Dedifferentiated amniotic fluid mesenchymal stem cell (primary cell): ENCODE measurements around the gene SLC2A9.

Experiments used
- DNase-seq: peaks from one replicate; pipeline ENCODE4 v3.0.0-alpha.2; 2016; ENCODE audit errors: extremely low spot score

The SLC2A9 gene

DNA sequence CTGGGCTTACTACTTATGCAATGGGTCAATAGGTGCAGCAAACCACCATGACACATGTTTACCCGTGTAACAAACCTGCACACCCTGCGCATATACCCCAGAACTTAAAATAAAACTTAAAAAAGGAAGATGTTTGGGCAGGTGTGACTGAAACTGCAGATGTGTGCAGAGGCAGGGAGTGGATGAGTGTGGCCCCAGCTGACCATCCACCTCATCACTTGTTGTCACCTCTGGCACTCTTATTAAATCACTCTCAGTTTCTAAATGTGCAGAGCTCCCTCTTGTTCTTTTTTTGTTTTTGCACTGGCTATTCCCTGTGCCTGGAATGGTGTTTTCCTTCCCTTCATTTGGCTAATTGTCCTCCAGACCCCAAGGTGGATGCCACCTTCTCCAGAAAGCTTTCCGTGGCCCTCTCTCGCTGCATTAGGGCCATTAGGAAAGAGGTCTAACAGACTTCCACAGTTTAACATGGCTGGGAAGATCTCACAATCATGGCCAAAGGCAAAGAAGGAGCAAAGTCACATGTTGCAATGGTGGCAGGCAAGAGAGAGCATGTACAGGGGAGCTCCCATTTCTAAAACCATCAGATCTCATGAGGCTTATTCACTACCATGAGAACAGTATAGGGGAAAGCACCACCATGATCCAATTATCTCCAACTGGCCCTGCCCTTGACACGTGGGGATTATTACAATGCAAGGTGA is 58.5 kb downstream of the SLC2A9 start:
- no peak for DNase-seq

DNA sequence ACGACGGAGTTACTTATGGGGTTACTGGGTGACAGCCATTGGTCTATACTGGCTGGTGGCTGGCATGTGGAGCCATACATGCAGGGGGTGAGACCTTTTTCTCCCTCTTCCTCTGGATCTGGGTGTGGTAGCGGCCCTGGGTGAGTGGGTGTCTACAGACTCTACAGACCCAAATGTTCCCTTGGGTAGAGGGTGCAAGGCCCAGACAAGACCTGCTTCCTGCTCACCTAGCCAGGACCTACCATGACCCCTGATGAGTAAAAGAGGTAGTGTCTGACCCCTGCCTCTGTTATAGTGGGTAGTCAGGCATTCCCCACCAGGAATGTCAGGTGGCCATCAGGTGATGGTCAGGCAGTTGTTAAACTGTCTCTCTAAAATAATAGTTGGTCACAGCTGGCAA is 66.8 kb downstream of the SLC2A9 start:
- DNase-seq, result no peak

DNA sequence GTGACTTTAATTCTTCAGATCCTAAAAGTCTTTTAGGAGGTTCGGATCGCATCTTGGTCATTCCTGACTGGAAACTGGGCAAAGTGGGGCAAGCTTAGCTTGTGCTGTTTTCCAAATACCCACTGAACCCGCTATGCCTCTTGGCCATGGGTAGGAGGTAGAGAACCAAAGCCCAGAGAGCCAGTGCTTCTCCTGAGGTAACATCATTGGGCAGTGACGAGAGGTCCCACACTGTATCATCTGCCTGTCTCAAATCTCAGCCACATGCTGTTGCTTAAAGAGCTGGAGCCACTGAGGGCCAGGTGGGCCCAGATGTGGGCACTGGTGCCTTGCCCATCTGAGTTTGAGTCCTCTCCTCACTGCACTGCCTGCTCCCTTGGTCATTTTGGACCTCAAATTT is 68.2 kb downstream of the SLC2A9 start:
- DNase-seq, result no peak

DNA sequence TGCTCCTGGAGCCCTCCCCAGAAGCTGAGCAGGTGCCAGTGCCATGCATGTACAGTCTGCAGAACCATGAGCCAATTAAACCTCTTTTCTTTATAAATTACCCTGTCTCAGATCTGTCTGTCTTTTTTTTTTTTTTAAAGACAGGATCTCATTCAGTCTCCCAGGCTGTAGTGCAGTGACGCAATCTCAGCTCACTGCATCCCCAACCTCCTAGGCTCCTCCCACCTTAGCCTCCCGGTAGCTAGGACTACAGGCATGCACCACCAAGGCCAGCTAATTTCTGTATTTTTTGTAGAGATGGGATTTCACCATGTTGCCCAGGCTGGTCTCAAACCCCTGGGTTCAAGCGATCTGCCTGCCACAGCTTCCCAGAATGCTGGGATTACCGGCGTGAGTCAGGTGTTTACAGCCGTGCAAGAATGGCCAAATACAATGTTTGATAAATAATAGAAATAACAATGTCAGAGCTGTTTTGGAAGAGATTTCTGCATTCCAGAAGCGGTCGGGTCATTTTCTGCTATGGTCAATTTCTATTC is 68.8 kb downstream of the SLC2A9 start:
- no peak for DNase-seq

DNA sequence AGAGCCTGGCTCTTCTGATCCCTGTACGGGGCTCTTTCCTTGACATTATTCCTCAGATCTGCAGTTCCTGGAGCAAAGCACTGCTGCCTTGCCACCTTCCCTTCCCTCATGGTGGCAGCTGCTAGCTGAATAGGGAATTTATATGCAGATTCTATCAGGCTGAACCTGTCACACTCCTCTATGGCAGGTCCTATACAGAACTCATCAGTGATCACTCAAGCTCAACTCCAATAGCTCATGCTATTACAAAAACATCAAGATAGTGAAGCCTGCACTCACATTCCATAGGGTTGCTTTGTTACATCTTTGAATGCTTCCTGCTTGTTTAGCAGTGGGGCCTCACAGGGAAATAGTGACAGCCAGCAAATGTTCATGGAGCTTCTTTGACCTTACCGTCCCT is 71.7 kb downstream of the SLC2A9 start:
- DNase-seq, result no peak

DNA sequence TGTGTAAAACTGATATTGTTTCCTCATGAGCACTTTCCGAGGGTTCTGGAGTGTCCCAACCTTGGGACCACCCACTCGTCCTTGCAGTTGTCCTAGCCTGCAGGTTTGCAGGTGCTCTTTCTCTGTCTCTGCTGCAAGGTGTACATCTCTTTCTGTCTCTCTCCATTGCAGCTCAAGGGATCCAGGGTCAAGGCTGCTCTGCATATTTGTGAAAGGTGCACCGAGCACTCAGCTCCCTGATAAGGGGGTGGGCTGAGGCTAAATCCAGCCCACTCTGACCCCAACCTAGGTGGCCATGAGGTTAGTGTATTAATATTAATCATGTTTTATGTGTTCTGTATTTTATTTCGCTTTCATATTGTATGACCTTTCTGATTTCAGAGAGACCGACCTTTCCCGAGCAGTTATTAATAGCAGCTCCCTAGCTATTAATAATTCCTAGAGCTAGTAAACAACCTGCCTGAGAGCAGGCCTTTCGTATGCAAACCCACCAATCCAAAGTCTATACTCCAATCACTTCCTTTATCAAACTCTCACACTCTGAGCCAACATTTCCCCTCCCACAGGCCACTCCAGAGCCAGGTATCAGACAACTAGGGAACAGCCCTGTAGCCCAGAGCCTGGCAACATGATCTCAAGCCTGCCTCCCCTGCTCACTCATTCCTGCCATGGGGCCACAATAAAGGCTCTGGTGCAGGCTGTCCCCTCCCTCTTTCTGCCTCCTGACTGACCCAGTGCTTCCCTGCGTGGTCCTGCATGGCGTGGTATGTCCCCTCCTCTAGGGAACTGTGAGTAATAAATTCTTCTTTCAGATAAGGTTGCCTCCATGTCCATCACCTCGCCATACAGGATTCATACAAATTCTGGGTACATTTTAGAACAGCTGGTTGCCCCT is 73.9 kb downstream of the SLC2A9 start:
- no peak for DNase-seq

DNA sequence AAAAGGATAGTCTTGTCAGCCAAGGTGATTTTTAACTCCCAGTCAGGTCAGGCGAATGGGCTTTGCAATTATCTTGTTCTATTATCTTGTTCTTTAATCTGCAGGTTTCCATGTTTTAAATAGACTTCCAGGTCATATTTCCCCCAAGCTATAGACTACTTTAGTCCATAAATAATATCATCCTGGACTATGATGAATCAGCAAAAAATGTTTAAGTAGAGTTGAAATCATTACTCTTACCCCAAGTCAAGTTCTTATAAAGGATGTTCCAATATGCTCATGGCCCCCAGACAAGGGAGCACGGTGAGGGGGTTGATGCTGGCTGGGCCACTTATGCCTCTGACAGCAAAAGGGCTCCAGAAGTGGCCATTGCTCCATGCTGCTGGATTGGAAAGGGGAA is 75.1 kb downstream of the SLC2A9 start:
- no peak for DNase-seq

DNA sequence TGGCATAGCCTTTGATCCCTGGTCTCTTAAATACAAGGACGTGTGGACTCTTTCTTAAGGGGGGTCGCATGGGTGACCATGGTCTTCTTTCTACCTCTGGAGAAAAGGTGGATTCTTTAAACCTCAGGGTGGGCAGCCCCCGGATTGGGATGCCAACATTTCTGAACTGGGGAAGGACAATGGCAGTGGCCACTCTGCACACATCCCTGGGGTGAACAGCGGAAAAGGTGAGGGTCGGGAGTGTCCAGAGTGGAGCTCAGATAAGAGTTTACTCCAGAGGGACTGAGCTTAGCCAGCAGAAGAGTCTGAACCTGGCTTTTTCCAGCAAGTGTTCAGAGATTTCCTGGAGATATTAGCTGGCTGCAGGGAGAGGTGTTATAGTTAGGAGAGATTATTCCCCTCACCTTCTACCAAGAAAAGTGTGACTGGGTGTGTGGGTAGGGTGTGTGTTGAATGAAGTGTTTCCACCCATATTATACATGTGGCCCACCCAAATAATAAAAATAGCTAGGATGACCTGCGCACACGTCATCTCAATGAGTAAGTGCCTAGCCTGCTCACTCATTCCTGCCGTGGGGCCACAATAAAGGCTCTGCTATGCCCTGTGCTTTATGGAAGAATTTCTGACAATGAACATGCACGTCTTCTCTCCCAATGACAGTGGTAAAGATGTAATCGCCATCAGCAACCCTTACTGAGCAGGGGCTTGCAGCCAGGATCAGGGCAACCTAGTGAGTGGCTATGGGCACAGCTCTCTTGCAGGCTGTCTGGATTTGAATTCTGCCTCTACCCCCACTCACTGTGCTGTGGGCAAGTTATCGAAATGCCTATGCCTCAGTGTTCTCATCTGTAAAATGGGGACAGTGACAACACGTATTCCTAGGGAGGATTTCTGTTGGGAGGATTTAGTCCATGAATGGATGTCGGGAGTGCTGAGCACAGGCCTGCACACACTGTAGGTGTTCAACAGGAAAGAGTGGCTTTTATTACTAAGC is 76.6 kb downstream of the SLC2A9 start:
- no peak for DNase-seq

DNA sequence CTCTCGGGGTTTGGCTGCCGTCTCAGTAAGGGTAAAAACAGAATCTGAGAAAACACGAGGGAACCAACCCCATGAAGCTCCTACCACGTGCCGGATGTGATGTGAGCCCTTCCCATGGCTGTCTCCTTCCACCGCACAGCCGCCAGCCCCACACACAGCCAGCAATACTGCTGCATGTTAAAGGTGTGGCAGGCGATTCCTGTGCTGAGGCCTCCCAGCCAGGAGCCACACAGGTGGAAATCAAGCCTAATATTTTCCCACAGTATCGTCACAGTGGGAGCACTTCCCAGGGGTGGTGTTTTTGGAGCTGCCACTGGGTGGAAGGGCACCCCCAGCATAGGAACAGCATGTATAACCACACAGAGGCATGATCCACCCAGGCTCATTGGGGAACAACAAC is 77.5 kb downstream of the SLC2A9 start:
- DNase-seq, result no peak

DNA sequence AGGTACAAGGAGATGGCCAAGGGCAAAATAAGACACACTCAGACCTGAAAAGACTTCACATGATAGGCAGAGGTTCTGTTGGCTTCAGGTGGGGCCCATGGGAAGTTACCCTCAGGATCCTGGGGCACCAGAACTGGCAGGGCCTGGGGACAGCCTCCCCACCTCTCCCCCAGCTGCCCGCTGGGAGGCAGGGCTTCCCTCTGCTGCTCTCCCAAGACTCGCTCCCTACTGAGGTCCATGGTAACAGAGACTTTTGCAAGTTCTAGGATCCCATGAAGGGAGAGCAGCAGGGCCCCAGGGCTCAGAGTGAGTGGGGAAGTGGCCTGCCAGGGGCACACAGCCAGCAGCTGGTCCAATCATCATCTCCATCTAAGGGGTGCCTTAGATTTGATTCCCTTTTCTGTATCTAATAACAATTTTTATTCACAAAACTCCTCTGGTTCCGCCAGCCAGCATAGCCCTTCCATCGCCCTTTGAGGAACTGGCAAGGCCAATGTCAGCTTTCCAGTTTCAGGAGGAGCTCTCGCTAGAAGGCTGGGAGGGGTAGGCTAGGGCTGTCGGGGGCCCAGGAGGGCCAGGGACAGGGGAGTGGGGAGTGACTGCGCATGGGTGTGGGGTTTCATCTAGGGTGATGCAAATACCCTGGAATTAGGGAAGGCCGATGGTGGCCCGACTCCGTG is 78.2 kb downstream of the SLC2A9 start:
- no peak for DNase-seq

DNA sequence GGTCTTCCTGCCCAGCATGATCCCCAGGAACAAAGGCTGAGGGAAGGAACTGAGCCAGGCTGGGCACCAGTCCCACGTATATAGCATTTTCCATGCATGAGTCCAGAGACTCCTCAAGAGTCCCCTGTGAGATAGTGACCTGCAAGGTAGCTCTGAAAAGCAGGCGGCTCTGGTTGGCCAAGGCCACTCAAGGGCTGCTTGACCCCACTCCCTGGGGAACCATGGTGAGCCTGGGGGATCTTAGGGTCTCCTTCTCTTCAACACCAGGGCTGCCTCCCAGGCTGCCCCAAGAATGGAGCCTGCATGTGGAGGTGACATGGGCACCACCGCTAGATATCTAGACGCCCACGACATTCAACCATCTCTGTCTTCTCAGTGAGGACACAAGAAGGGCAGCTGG is 79.2 kb downstream of the SLC2A9 start:
- no peak for DNase-seq

DNA sequence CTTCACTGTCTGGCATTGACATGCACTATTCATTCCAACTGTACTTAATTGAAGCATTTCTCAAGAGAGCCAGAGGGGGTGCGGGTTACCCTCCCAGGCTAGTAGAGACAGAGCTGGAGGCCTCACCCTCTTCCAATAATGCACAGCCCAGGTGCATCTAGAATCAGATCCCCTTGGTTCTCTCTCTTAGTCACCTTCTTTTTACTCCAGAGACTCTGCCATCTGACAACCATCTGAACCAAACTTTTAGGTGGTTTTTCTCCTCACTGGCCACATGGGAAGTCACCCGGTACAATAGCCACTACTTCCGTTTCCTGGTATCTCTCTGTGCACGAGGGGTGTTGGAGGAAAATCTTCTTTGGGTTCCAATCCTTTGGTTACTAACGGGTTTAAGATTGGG is 81.3 kb downstream of the SLC2A9 start:
- DNase-seq, result no peak

DNA sequence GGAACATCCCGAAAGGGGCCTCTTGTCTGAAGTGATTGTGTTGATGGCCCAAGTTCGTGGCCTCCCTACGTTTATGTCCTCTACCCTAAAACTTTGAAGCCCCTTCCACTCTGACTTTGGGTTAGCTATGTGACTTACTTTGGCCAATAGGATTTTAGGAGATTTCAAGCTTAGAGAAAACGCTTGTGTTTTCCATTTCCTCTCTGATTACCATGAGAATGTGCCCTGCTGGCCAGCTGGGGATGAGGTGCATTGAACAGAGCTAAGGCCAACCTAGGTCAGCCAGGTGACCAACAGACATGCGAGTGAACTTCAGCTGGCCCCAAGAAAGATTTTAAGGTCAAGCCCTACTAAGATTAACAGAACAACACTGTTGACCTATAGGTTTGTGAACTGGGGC is 82.4 kb downstream of the SLC2A9 start:
- no peak for DNase-seq

DNA sequence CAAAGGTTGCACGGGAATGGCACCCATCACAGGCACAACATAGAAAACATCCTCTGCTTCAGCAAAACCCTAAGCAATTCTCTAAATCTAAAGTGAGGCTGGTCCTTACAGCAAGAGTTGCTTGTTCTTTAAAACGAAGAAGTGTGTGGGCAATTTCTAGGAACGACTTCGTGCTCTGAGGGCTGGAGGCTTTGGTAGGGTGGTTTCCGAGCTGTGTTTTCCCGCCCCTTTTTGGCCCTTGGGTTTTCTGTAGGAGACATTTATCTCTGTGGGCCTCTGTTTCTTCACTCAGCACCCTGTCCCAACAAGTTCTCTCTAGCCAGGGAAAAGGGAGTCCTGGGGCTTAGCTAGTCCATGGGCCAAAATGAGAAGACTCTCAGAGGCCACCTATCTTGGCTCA is 84.2 kb downstream of the SLC2A9 start:
- DNase-seq, result no peak

DNA sequence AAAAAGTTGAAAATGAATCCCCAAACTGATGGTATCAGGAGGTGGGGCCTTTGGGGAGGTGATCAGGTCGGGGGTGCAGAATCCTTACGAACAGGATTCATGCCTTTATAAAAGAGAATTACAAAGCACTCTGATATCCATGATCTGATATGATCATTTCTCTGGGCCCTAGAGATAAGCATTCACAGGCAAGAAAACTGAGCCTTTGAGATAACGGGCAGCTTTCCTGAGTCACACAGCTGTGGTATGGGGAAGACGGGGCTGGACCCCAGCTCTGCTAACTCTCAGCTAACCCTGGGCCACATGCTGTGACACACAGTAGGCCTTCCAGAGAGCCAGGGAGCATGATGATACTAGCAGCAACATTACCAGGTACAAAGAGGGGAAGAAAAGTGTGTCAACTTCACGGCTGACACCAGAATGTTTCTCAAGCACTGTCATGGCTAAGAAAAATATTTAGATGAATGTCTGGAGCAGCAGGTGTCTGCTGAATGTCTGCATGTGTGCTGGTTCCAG is 85.1 kb downstream of the SLC2A9 start:
- no peak for DNase-seq

DNA sequence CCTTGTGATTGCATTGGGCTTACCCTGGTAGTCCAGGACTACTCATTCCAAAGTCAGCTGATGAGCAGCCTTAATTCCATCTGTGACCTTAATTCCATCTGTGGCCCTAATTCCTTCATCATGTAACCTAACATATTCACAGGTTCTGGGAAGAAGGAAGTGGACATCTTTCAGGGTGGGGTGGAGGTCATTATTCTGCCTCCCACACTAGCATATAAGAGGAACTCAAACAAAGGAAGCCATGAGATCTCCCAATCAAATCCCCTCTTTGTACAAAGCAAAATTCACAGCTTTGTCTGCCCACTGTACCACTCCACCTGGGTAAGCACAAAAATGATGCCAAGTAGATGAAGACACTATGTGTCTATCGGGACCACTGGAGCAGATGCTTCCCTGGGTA is 87.3 kb downstream of the SLC2A9 start:
- no peak for DNase-seq

DNA sequence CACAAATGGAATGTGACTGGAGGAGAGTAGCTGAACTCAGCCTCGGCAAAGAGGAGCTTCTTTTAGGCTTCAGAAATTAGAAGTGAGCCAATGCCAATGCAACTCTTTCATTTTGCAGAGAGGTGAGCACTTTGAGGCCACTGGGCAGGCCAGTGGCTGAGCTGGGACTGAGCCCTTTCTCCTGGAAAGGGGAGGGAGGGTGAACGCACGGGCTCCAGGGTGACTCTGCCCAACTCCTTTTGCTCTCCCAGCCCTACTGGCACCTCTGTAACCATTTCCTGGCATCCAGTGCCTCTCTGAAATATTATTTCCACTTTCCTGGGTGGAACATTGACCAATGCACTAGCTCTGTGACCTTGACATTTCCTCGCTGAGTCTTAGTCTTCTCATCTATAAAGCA is 88.1 kb downstream of the SLC2A9 start:
- no peak for DNase-seq

DNA sequence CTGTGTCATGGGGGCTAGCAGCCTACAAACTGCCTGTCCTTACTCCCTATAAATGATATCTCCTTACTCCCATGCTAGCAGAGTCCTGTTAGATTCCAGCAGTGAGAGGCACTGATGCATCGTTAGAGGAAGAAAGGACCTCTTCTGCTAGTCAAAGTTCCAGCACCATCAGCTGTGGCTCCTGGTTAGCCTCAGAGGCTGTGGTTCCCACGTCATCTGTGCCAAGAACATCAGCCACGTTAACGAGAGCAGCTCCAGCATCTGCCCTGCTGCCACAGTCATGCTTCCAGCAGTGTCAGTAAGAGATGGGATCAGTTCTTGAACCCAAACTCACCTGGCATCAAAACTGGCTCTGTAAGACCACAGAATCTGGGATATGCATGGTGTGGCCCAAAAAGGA is 88.5 kb downstream of the SLC2A9 start:
- DNase-seq, result no peak

DNA sequence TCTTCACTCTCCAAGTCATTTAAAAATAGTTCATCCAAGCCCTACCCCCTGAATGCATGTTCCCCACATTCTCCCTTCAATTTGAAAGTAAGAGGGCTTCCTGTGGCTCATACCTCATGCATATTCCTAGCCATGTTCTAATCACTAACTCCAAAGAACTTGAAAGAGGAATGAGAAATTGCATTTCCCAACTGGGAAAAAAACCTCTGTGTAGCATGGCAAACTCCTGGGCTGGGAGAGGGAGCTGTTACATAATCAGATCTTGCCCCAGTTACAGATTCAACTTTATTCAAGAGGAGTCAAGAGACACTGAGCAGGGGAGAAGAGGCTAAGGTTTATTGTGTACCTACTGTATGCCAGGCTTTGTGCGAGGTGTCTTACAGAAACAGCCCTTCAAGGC is 90.2 kb downstream of the SLC2A9 start:
- DNase-seq, result no peak

DNA sequence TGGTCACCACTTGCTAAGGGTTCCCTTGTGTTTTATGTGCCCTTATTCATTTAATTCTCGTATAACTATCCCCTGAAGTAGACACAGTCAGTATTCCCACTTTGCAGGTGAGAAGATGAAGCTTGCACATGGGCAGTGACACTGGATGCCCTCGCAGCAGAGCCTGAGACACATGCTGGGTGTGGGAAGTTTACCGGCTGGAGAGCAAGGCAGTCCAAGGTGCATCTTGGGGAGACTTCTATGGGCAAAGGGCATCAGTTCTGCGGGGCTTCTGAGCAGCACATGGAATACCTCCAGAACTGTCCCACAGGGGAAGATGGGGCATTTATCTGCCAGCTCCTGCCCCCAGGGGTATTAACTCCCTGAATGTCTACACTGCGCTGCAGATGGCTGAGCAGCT is 92.2 kb downstream of the SLC2A9 start:
- no peak for DNase-seq
